Upper lobe of left lung (tissue), 6 donors: ENCODE results near the gene DSP. TPM values are rescaled to one million over a fixed set of nuclear protein-coding genes. Genes with fewer than 3 reads are reported as not detected.

Experiments
- ATAC-seq, 2 donors: fragments of 200-7000 bp; cut with Tn5 transposase; one replicate each; pipeline ENCODE4 v1.9.1; 2022; ENCODE audit warnings: mild to moderate bottlenecking in 2 of 2, moderate library complexity in 2 of 2; ENCODE audit not compliant: low FRiP score in 2 of 2
- DNase-seq, 2 donors: peaks; one replicate each; pipeline ENCODE4 v3.0.0-alpha.2; 2019 to 2020
- H3K27ac ChIP-seq, 4 donors: fragments of 200-600 bp; sonication (generic); one replicate each; pipeline ENCODE4 v1.5.1; 2016 to 2019
- H3K27me3 ChIP-seq, 4 donors: fragments of 200-600 bp; sonication (generic); one replicate each; pipeline ENCODE4 v1.5.1; 2017 to 2019
- H3K36me3 ChIP-seq, 4 donors: fragments of 200-600 bp; sonication (generic); one replicate each; pipeline ENCODE4 v1.5.1; 2016 to 2019
- H3K4me1 ChIP-seq, 4 donors: fragments of 200-600 bp; sonication (generic); one replicate each; pipeline ENCODE4 v1.5.1; 2018 to 2019
- H3K4me3 ChIP-seq, 4 donors: fragments of 200-600 bp; sonication (generic); one replicate each; pipeline ENCODE4 v1.5.1; 2017 to 2019; ENCODE audit warnings: mild to moderate bottlenecking in 2 of 4, moderate library complexity in 1 of 4
- H3K9me3 ChIP-seq, 4 donors: fragments of 200-600 bp; sonication (generic); one replicate each; pipeline ENCODE4 v1.5.1; 2018 to 2019
- EP300 ChIP-seq, 4 donors: sonication (generic); formaldehyde crosslinking; IDR thresholded peaks; one replicate each; pipeline ENCODE4 v1.5.1; 2017; ENCODE audit warnings: antibody characterized with exemption in 4 of 4, control low read depth in 2 of 4
- POLR2A ChIP-seq, 4 donors: fragments of 450-650 bp; IDR thresholded peaks; one replicate each; pipeline ENCODE4 v1.5.1; 2016 to 2017; ENCODE audit warnings: antibody characterized with exemption in 4 of 4, mild to moderate bottlenecking in 2 of 4
- POLR2AphosphoS5 ChIP-seq, 2 donors: sonication (generic); formaldehyde crosslinking; IDR thresholded peaks; one replicate each; pipeline ENCODE4 v1.5.1; 2017; ENCODE audit warnings: antibody characterized with exemption in 2 of 2
- WGBS, 2 donors: methylation state at CpG; one replicate each; pipeline ENCODE4 v1.1.5; 2017 to 2018; 5-methylcytosine and 5-hydroxymethylcytosine counted together
- total RNA-seq, 6 donors: library from RNA; depleted of rRNA in 4 of 6; stranded (reverse); fragments of >200 nt in 4 of 6; gene quantifications; one replicate each; pipeline versions ENCODE4 v1.1.0 to v1.2.1, GENCODE V29; 2016 to 2021
- TF ChIP-seq, protein P1 (sequence below), 6 experiments: fragments of 450-650 bp in 4 of 6; fragments of 200-600 bp in 2 of 6; sonication (generic) in 2 of 6; IDR thresholded peaks; one replicate each; pipeline ENCODE4 v1.5.1; 2016 to 2019; ENCODE audit warnings: antibody characterized with exemption in 6 of 6
- donor health status: DM: no; HTN: no; CAD: no; lungs with moderate emphysema.
- donor health status: DM: no; HTN: yes; CAD: no; lungs with severe emphysema.

Gene DSP
- total RNA-seq, 6 donors from 2014 or later, result 6.3 to 88.2 (median 29.0) TPM

DNA sequence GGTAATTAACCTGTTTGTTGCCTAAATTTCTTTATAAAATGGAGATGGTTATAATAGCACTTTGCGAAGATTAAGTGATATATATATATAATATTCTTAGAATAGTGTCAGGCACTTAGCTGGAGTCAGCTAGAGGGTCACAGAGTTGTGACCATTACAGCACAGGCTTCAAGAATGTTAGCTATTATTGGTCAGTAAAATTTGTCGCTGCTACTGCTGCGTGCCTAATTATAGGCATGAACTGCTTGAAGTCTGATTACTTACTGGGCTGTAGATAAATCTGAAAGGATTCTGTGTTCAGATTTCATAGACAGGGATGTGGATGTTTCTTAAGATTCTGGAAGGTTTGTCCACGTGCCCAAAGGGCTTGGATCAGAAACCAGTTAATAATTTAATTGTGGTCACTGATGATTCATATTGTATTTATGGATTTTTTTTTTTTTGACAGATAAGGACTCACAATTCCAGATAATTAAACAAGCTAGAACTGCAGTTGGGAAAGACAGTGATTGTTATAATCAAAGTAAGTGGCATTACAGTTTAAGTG, 53.2 kb downstream of the DSP start:
- no peak overlapping the region for H3K4me3 ChIP-seq
- no peaks in the 10 kb centered on the region for H3K27me3 ChIP-seq
- peaks cover 9 to 29% (median 17%) of the 10 kb centered on the region in 4 donors for H3K4me1 ChIP-seq
- WGBS, 2 donors, result 87 to 92% methylated on average over 4 of the region's 4 CpGs
- DNase-seq, result no peak
- no peaks in the 10 kb centered on the region for H3K9me3 ChIP-seq
- no peak overlapping the region for H3K27ac ChIP-seq
- peaks cover 10 to 61% (median 21%) of the 10 kb centered on the region in 4 donors for H3K36me3 ChIP-seq
- TF ChIP-seq, protein P1, sequence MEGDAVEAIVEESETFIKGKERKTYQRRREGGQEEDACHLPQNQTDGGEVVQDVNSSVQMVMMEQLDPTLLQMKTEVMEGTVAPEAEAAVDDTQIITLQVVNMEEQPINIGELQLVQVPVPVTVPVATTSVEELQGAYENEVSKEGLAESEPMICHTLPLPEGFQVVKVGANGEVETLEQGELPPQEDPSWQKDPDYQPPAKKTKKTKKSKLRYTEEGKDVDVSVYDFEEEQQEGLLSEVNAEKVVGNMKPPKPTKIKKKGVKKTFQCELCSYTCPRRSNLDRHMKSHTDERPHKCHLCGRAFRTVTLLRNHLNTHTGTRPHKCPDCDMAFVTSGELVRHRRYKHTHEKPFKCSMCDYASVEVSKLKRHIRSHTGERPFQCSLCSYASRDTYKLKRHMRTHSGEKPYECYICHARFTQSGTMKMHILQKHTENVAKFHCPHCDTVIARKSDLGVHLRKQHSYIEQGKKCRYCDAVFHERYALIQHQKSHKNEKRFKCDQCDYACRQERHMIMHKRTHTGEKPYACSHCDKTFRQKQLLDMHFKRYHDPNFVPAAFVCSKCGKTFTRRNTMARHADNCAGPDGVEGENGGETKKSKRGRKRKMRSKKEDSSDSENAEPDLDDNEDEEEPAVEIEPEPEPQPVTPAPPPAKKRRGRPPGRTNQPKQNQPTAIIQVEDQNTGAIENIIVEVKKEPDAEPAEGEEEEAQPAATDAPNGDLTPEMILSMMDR (IDR thresholded peaks at IDR 0.05), result no peak
- no peak for TF ChIP-seq EP300 (IDR thresholded peaks at IDR 0.05)
- TF ChIP-seq POLR2AphosphoS5 (IDR thresholded peaks at IDR 0.05), result no peak
- no peak for TF ChIP-seq POLR2A (IDR thresholded peaks at IDR 0.05)
- ATAC-seq, result no peak

DNA sequence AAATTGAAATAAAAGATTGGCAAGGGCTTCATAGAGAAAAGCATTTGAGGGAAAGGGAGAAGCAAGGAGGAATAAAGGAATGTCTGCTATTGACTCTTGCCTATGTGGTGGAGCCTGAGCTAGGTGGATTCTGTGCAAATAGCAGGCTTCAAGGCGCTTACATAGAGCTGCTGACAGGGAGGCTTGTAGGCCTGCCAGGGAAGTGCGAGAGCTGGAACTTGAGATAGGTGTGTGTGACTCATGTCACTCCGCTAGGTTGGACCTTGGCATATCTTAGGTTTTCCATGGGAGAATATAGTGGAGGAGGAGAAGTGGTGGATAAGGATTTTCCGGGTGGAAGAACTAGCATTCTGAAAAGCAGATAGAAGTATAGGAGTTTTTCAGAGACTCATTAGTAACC, 62.5 kb downstream of the DSP start:
- WGBS, 2 donors, result 68 to 97% methylated on average over 4 of the region's 4 CpGs
- Histone ChIP-seq H3K27me3 (no peaks in the 10 kb centered on the region), H3K9me3 (no peaks in the 10 kb centered on the region), H3K27ac (no peak overlapping the region), H3K4me3 (no peak overlapping the region), H3K36me3 (peaks cover 44 to 94% (median 67%) of the 10 kb centered on the region in 4 donors), H3K4me1 (no peaks in the 10 kb centered on the region)
- TF ChIP-seq, protein P1 (IDR thresholded peaks at IDR 0.05), result no peak
- TF ChIP-seq EP300 (IDR thresholded peaks at IDR 0.05) (no peak), POLR2AphosphoS5 (IDR thresholded peaks at IDR 0.05) (no peak), POLR2A (IDR thresholded peaks at IDR 0.05) (no peak)
- DNase-seq (no peak), ATAC-seq (no peak)

DNA sequence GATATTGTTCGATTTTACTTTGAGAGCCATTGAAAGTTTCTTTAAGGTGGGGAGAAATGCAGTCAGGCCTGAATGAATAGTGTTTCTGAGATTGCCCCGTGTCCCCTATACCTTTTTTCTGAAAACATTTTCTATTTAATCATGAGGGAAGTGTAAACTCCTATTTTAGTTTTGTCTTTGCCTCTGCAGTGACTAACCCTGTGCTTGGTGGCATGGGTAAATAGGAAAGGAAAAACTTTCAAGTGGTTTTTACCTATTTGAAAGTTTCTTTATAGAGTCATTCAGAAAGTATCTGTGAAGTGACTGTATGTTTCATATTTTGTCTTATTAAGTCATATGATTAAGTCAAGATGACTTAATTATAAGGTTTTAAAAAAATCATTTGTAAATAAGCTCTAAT, 63.0 kb downstream of the DSP start:
- peaks cover 47 to 96% (median 70%) of the 10 kb centered on the region in 4 donors for H3K36me3 ChIP-seq
- no peak overlapping the region for H3K4me3 ChIP-seq
- ATAC-seq (no peak), DNase-seq (no peak)
- WGBS, 2 donors, result 79% methylated on average over 2 of the region's 2 CpGs
- H3K27me3 ChIP-seq, result no peaks in the 10 kb centered on the region
- H3K9me3 ChIP-seq, result no peaks in the 10 kb centered on the region
- H3K4me1 ChIP-seq, result no peaks in the 10 kb centered on the region
- TF ChIP-seq POLR2AphosphoS5 (IDR thresholded peaks at IDR 0.05), result no peak
- no peak for TF ChIP-seq POLR2A (IDR thresholded peaks at IDR 0.05)
- TF ChIP-seq, protein P1 (IDR thresholded peaks at IDR 0.05), result no peak
- no peak for TF ChIP-seq EP300 (IDR thresholded peaks at IDR 0.05)
- no peak overlapping the region for H3K27ac ChIP-seq

DNA sequence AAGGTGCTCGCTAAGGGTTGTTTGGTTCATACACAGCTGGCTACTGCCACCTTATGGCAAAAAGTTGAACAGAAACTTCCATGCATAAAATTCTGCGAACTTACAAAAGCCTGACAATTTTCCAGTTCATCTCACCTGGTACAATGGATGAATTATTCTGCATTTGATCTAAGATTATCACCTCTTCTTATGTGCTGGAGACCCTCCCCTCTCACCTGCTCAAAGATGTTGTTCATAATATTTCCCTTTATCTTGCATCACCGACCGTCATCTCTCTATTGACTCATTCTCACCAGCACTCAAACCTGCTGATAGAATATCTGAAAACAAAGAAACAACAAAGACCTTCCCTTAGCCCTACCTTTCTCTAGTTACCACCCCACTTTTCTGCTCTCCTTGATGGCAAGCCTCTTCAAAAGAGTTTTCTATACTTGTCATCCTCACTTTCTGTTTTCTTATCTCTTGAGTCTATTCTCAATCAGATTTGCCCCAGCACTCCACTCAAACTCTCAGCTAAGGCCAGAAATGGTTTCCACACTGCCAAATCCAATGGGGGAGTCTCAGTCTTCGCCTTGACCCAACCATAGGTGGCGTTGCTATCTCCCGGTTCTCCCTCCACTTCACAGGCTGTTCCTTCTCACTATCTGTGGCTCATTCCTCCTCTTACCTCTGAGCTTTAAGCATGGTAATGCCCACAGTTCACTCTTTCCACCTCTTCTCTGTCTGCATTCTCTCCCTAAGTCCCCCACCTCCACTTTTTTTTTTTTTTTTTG, 74.3 kb downstream of the DSP start:
- WGBS, 2 donors, result 28 to 38% methylated on average over 7 of the region's 7 CpGs
- Histone ChIP-seq H3K27me3 (no peaks in the 10 kb centered on the region), H3K9me3 (no peaks in the 10 kb centered on the region), H3K4me1 (peaks cover 0 to 23% (median 3%) of the 10 kb centered on the region in 4 donors), H3K36me3 (peaks cover 0 to 25% (median 10%) of the 10 kb centered on the region in 4 donors), H3K4me3 (no peak overlapping the region), H3K27ac (no peak overlapping the region)
- DNase-seq (no peak), ATAC-seq (peak in 1 of 2 donors; percentile 61)
- TF ChIP-seq, protein P1 (IDR thresholded peaks at IDR 0.05), result peak; percentile 54 to 77 (median 66)
- TF ChIP-seq EP300 (IDR thresholded peaks at IDR 0.05), result no peak
- no peak for TF ChIP-seq POLR2AphosphoS5 (IDR thresholded peaks at IDR 0.05)
